OCI-LY1 (cell line): ENCODE results near the gene OR1L8.
"Not testable (repeated sequence)": the region's sequence is repeated elsewhere in the genome, so short reads cannot be mapped to it uniquely, and the experiment has no call there.

Source experiments
- H2AFZ ChIP-seq: fragments of 200-600 bp; sonication (generic), shearing (Covaris generic); 2 replicates; pipeline ENCODE4 v1.6.0; 2014; ENCODE audit warnings: antibody characterized with exemption, mild to moderate bottlenecking, low read length
- H3F3A ChIP-seq: fragments of 200-600 bp; sonication (generic), shearing (Covaris generic); 2 replicates; pipeline ENCODE4 v1.6.0; 2014; ENCODE audit warnings: mild to moderate bottlenecking, antibody characterized with exemption, low read length, moderate library complexity; ENCODE audit not compliant: insufficient read depth
- H3K27ac ChIP-seq: fragments of 200-600 bp; sonication (generic); 2 replicates; pipeline ENCODE4 v1.5.1; 2014; ENCODE audit warnings: low read length, mixed run types, mild to moderate bottlenecking, low read depth; ENCODE audit not compliant: poor library complexity, severe bottlenecking
- H3K27me3 ChIP-seq: fragments of 200-600 bp; sonication (generic); 2 replicates; pipeline ENCODE4 v1.6.0; 2014; ENCODE audit warnings: antibody characterized with exemption, mild to moderate bottlenecking, low read length, moderate library complexity; ENCODE audit not compliant: insufficient read depth
- H3K36me3 ChIP-seq: fragments of 200-600 bp; sonication (generic); 2 replicates; pipeline ENCODE4 v1.6.1; 2014; ENCODE audit warnings: mild to moderate bottlenecking, antibody characterized with exemption, low read length, moderate library complexity, mixed read lengths; ENCODE audit not compliant: insufficient read depth
- H3K4me1 ChIP-seq: fragments of 200-600 bp; sonication (generic); 2 replicates; pipeline ENCODE4 v1.5.1; 2014; ENCODE audit warnings: mild to moderate bottlenecking, low read length, moderate library complexity; ENCODE audit not compliant: insufficient read depth, severe bottlenecking
- H3K4me2 ChIP-seq: fragments of 200-600 bp; sonication (generic), shearing (Covaris generic); 2 replicates; pipeline ENCODE4 v1.6.1; 2014; ENCODE audit warnings: low read length
- H3K4me3 ChIP-seq: fragments of 200-600 bp; sonication (generic); 2 replicates; pipeline ENCODE4 v1.5.1; 2014; ENCODE audit warnings: low read length, low read depth, mild to moderate bottlenecking, mixed read lengths; ENCODE audit not compliant: poor library complexity, severe bottlenecking
- H3K79me2 ChIP-seq: fragments of 200-600 bp; shearing (Covaris generic); 2 replicates; pipeline ENCODE4 v1.6.1; 2016; ENCODE audit warnings: mixed run types, low read length, mixed read lengths; ENCODE audit not compliant: insufficient read depth
- H3K9ac ChIP-seq: fragments of 200-600 bp; sonication (generic), shearing (Covaris generic); 2 replicates; pipeline ENCODE4 v1.6.1; 2014; ENCODE audit warnings: mild to moderate bottlenecking, low read length, mixed read lengths
- H3K9me2 ChIP-seq: fragments of 200-600 bp; sonication (generic), shearing (Covaris generic); 2 replicates; pipeline ENCODE4 v1.6.1; 2014; ENCODE audit warnings: low read depth, mild to moderate bottlenecking, low read length, mixed read lengths
- H3K9me3 ChIP-seq: fragments of 200-600 bp; shearing (Covaris generic); 2 replicates; pipeline ENCODE4 v1.6.1; 2014; ENCODE audit warnings: low read length, mixed read lengths
- H4K20me1 ChIP-seq: fragments of 200-600 bp; sonication (generic), shearing (Covaris generic); 2 replicates; pipeline ENCODE4 v1.6.0; 2016; ENCODE audit warnings: mild to moderate bottlenecking, low read length; ENCODE audit not compliant: insufficient read depth
- EZH2 ChIP-seq: fragments of 200-600 bp; sonication (generic), shearing (Covaris generic); IDR thresholded peaks from 2 replicates; pipeline ENCODE4 v1.8.0; 2017; ENCODE audit warnings: borderline replicate concordance, mixed run types, mild to moderate bottlenecking, antibody characterized with exemption, low read length, moderate library complexity, mixed read lengths
- TF ChIP-seq, protein P1 (sequence below): fragments of 200-600 bp; sonication (generic), shearing (Covaris generic); IDR thresholded peaks from 2 replicates; pipeline ENCODE4 v1.5.1; 2017; ENCODE audit warnings: mild to moderate bottlenecking, antibody characterized with exemption, low read length, moderate library complexity, mixed read lengths

Gene OR1L8

DNA sequence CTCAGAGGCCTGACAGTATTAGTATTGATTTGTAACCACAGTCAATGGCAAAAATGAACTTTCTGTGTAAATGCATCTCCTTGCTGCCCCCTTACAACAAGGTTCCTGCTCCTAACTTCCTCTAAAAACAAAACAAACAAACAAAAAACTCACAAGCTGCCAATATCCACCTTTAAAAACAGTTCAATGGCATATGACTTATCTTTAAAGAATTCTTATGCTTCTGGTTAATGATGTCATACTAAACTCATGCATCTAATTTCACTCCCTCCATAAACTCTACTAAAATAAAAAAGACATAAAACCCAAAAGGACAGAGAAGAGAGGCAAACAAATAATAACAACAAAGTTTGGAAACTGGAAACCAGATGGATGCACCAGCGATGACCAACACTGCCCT is 47.0 kb downstream of the OR1L8 start:
- Histone ChIP-seq H3K36me3 (no peaks in the 10 kb centered on the region), H3K4me3 (no peak overlapping the region), H3K9me2 (no peaks in the 10 kb centered on the region), H4K20me1 (no peaks in the 10 kb centered on the region), H3K27ac (no peak overlapping the region), H3K9ac (no peak overlapping the region), H3K4me2 (no peak overlapping the region), H3K27me3 (no peaks in the 10 kb centered on the region), H3K9me3 (no peaks in the 10 kb centered on the region), H2AFZ (no peak overlapping the region), H3F3A (no peaks in the 10 kb centered on the region), H3K79me2 (no peaks in the 10 kb centered on the region), H3K4me1 (no peaks in the 10 kb centered on the region)
- TF ChIP-seq, protein P1, sequence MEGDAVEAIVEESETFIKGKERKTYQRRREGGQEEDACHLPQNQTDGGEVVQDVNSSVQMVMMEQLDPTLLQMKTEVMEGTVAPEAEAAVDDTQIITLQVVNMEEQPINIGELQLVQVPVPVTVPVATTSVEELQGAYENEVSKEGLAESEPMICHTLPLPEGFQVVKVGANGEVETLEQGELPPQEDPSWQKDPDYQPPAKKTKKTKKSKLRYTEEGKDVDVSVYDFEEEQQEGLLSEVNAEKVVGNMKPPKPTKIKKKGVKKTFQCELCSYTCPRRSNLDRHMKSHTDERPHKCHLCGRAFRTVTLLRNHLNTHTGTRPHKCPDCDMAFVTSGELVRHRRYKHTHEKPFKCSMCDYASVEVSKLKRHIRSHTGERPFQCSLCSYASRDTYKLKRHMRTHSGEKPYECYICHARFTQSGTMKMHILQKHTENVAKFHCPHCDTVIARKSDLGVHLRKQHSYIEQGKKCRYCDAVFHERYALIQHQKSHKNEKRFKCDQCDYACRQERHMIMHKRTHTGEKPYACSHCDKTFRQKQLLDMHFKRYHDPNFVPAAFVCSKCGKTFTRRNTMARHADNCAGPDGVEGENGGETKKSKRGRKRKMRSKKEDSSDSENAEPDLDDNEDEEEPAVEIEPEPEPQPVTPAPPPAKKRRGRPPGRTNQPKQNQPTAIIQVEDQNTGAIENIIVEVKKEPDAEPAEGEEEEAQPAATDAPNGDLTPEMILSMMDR: no peak
- no peak for TF ChIP-seq EZH2

DNA sequence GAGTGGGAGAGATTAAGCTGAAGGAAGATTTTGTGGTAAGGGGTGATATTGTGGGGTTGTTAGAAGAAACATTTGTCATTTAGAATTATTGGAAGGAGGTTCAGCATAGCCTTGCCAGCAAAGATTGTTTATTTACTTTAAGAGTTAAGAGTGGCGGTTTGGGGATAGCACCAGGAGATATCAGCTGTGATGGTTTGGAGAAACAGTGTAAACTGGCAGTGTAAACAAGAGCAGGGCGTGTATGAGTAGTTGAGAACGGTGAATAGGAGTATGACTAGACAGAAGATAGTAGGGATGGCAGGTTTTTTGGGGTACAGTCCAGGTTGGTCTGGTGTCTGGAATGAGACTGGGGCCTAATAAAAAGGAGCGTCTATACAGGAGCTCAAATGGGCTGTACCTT is 52.0 kb downstream of the OR1L8 start:
- H3K9me3 ChIP-seq, H3K36me3 ChIP-seq, H3K27me3 ChIP-seq, H3K79me2 ChIP-seq, H2AFZ ChIP-seq, H3F3A ChIP-seq, H3K9ac ChIP-seq, H4K20me1 ChIP-seq, H3K4me3 ChIP-seq, H3K27ac ChIP-seq, H3K4me2 ChIP-seq, H3K4me1 ChIP-seq, H3K9me2 ChIP-seq: not testable (repeated sequence)

DNA sequence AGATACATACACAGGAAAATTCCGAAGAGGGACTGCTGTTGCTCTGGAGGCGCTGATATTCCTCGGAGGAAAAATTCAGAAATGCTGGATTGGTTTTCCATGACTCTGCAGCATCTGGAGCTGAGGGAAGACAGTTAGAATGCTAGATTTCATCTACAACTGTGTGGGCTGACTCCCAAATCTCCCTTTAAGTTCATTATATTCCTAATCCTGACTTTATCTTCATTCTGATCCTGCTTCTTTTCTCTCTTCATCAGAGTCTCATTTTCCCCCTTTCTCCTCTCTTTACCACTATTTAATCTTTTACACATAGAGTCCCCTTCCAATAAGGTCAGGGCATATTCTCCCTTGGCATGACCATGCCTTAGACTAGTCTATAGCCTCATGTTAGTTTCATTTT is 56.0 kb downstream of the OR1L8 start, which contains the start of gene OR1N1:
Gene OR1N1, minus strand, starts transcription at position 101 of the 400 bp plus-strand sequence. Its CDS starts 0 bp downstream, at position 101.
- Histone ChIP-seq H3K79me2 (no peaks in the 10 kb centered on the region), H3K36me3 (no peaks in the 10 kb centered on the region), H2AFZ (no peak within 1 kb of the TSS), H3K4me2 (no peak within 1 kb of the TSS), H3K4me3 (no peak within 1 kb of the TSS), H3K9ac (no peak within 1 kb of the TSS), H4K20me1 (no peaks in the 10 kb centered on the region), H3K9me3 (no peaks in the 10 kb centered on the region), H3K9me2 (no peaks in the 10 kb centered on the region), H3K27me3 (no peaks in the 10 kb centered on the region), H3F3A (no peaks in the 10 kb centered on the region), H3K27ac (no peak within 1 kb of the TSS), H3K4me1 (no peaks in the 10 kb centered on the region)
- TF ChIP-seq EZH2: no peak
- TF ChIP-seq, protein P1: no peak

DNA sequence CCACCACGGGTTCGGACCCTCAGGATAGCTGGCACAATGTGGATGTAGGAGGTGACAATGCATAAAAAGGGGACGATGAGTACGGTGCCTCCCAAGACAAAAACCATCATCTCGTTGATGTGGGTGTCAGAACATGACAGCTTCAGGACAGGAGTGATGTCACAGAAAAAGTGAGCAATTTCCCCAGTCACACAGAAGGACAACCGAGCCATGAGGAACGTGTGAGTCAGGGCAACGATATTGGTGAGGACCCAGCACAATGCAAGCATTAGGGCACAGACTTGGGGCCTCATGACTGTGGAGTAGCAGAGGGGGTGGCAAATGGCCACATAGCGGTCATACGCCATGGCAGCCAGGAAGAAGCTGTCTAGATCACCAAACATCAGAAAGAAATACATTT is 56.6 kb downstream of the OR1L8 start:
- TF ChIP-seq, protein P1: no peak
- TF ChIP-seq EZH2: no peak
- no peak overlapping the region for H3K27ac ChIP-seq
- H3F3A ChIP-seq: no peaks in the 10 kb centered on the region
- no peak overlapping the region for H2AFZ ChIP-seq
- no peak overlapping the region for H3K9ac ChIP-seq
- no peak overlapping the region for H3K4me3 ChIP-seq
- no peak overlapping the region for H3K4me2 ChIP-seq
- no peaks in the 10 kb centered on the region for H3K9me2 ChIP-seq
- no peaks in the 10 kb centered on the region for H3K79me2 ChIP-seq
- H3K27me3 ChIP-seq: no peaks in the 10 kb centered on the region
- no peaks in the 10 kb centered on the region for H3K9me3 ChIP-seq
- H3K36me3 ChIP-seq: no peaks in the 10 kb centered on the region
- H3K4me1 ChIP-seq: no peaks in the 10 kb centered on the region
- H4K20me1 ChIP-seq: no peaks in the 10 kb centered on the region
